ENCODE results near the gene VRK1. TPM values are rescaled to one million over a fixed set of nuclear protein-coding genes. Genes with fewer than 3 reads are reported as not detected.

Gene VRK1
- total RNA-seq, 1 donor from 2014 or later: 9.2 TPM

GRCh38 chr14:96905825-96906224, 108.6 kb downstream of the VRK1 start:
- intact Hi-C loops (cut with DNase I): no loop called here
- no peak for DNase-seq (ENCODE audit: low spot score)

GRCh38 chr14:96906434-96906833, 109.3 kb downstream of the VRK1 start:
- intact Hi-C loops (cut with DNase I): no loop called here

DNA sequence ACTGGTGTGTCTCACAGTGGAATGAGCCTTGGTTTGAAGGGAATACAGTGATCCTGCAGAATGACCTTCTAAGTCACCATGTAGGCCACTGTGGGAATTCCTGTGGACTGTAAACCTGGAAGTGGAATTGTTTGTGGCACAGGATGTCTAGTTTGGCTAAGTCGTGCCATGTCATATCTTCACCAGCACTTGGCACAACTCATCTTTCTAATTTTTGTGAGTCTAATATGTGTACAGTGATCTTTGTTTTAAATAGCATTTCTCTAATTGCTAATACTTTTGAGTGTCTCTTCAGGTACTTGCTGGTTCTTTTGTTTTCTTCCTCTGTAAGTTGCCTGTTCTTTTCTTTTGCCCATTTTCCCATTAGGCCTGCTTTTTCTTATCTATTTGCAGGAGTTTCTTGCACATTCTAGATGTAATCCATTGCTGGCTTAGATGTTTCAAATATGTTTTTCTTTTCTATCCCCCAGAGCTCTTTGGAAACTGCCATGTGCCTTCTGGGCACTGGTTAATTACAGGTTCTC, 112.7 kb downstream of the VRK1 start:
- no peak for DNase-seq (ENCODE audit: low spot score)
- intact Hi-C loops (cut with DNase I): no loop called here

More at GRCh38 chr14:96906434-96906833, 109.3 kb downstream of the VRK1 start:
- no peak for DNase-seq (ENCODE audit: low spot score)

DNA sequence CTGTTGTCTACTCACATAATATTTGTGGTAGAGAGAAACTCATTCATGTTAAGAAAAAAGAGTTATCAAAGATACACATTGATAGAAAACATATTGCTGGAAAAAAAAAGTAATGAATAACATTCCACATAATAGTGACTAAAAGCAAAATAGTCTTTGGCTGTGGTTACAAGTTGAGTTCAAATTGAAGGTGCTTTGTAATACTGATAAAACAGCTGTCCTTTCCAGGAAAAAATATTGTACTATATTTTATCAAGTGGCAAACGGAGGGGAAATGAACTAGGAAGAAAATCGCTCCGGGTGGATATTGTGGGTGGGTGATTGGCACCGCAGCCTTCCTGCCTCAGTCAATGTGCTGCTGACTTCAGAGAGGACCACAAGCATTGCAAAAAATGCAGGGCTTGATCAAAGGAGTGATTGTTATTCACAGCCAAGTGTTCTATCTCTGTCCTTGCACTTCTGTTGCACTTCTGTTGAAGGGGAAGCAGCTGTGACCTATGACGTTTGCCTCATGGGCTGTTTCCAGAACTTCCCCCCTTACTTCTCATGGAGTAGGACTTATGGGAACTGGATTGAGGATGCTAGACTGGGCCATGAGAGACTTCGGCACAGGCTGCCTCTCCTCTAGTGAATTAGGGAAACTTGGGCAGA, 114.4 kb downstream of the VRK1 start:
- no peak for DNase-seq (ENCODE audit: low spot score)
- intact Hi-C loops (cut with DNase I): no loop called here

DNA sequence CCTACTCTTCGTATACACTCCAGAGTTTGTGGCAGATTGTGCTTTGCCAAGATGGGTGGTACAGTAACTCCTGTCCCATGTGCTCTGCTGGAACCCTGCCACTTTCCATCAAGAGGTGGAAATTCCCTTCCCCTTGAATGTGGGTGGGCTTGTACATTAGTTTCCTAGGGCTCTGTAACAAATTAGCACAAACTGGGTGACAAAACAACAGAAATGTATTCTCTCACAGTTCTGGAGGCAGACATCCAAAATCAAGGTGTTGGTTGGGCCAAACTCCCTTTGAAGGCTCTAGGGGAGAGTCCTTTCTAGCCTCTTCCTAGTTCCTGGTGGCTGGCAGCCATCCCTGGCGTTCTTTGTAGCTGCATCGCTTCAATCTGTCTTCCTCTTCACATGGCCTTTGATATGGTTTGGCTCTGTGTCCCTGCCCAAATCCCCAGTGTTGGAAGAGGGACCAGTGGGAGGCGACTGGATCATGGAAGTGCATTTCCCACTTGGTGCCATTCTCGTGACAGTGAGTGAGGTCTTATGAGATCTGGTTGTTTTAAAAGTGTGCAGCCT, 117.5 kb downstream of the VRK1 start:
- DNase-seq (ENCODE audit: low spot score): no peak

GRCh38 chr14:96915478-96915877, 118.3 kb downstream of the VRK1 start:
- intact Hi-C loops (cut with DNase I): no loop called here
- DNase-seq (ENCODE audit: low spot score): no peak

More for the DNA sequence above, 117.5 kb downstream of the VRK1 start:
- intact Hi-C loops (cut with DNase I): no loop called here

- DNase-seq (ENCODE audit: low spot score): no peak
- intact Hi-C loops (cut with DNase I): no loop called here
Observed at GRCh38 chr14:96916751-96917150, 119.6 kb downstream of the VRK1 start.

GRCh38 chr14:96917442-96917963, 120.3 kb downstream of the VRK1 start:
- DNase-seq (ENCODE audit: low spot score): no peak
- intact Hi-C loops (cut with DNase I): no loop called here

- intact Hi-C loops (cut with DNase I): no loop called here
- no peak for DNase-seq (ENCODE audit: low spot score)
Observed at GRCh38 chr14:96920023-96920422, 122.8 kb downstream of the VRK1 start.

DNA sequence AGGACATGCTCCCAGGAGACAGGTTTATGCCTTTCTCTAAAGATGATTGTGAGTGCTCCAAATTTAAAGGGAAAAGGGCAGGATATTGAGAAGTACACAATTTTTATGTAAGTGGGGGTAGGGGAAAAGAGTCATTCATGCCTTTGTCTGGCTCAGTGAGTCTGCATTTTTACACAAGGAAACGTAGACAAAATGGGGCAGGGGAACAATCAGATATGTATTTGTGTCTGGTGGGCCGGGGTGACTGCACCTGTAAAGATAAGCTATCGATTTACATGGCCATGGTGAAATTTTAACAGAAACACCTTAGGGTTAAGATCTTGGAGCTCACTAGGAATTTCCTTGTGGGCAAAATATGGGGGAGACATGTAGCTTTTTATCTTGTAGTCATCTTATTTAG, 123.6 kb downstream of the VRK1 start:
- intact Hi-C loops (cut with DNase I): no loop called here
- DNase-seq (ENCODE audit: low spot score): no peak

DNA sequence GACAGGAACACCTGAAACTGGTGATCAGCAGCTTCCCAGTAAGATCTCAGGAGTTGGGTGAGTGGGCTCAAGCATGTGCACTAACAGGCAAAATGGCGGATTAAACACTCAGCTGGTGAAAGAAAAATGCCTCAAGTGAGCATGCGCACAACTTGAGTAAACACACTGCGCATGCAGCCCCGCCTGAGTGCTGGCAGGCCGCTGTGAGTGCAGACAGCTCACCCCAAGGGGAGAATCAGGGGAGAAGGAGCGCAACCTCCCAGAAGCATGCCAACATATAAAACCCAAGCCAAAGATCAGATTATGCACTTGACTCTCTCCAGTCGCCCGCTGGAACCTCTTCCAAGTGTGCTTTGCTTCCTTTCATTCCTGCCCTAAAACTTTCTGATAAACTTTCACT, 125.8 kb downstream of the VRK1 start:
- peak; percentile 26 for DNase-seq (ENCODE audit: low spot score)
- intact Hi-C loops (cut with DNase I): no loop called here

GRCh38 chr14:96925422-96925821, 128.2 kb downstream of the VRK1 start:
- no peak for DNase-seq (ENCODE audit: low spot score)
- intact Hi-C loops (cut with DNase I): no loop called here

- no peak for DNase-seq (ENCODE audit: low spot score)
- intact Hi-C loops (cut with DNase I): no loop called here
Observed at GRCh38 chr14:96926001-96926400, 128.8 kb downstream of the VRK1 start.

GRCh38 chr14:96928779-96929380, 131.7 kb downstream of the VRK1 start:
- DNase-seq (ENCODE audit: low spot score): no peak
- intact Hi-C loops (cut with DNase I): no loop called here

DNA sequence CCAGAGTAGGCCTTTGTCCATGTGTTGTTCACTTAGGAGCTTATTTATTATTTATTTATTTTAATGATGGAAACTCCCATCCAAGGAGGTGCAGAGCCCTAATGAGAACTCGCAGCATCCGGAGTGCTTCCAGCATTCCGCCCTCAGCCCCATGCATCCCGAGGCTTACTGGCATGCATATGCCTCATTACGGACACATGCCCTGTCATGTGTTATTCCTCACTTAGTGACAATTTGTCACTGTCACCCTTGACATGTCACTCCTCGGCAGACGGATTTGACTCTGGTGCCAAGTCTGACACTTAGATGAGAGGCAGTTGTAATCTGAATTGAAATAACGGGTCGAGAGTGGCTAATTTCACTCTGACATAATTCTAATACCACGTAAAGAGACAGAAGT, 132.8 kb downstream of the VRK1 start:
- DNase-seq (ENCODE audit: low spot score): no peak
- intact Hi-C loops (cut with DNase I): no loop called here

- intact Hi-C loops (cut with DNase I): no loop called here
- DNase-seq (ENCODE audit: low spot score): no peak
Observed at GRCh38 chr14:96930526-96930925, 133.3 kb downstream of the VRK1 start.

Measured in cardiac septum (tissue), 1 donor.